Measurements from ENCODE around the gene TBC1D22A. TPM values are rescaled to one million over a fixed set of nuclear protein-coding genes. Genes with fewer than 3 reads are reported as not detected.

Gene TBC1D22A
- total and polyA plus RNA-seq, 2 experiments from 2014 or later, result 15.3 to 19.8 TPM

- H3K36me3 ChIP-seq (replicated peaks; ENCODE audit: insufficient read depth, low read depth), result no peaks in the 10 kb centered on the region
- no peaks in the 10 kb centered on the region for H3K9me3 ChIP-seq (ENCODE audit: low read depth)
- no peaks in the 10 kb centered on the region for H3K9me2 ChIP-seq (replicated peaks; ENCODE audit: insufficient read depth)
- peaks cover 24% of the 10 kb centered on the region for H4K20me1 ChIP-seq (ENCODE audit: insufficient read depth, poor library complexity, severe bottlenecking)
- no peak for TF ChIP-seq EZH2 (IDR thresholded peaks at IDR 0.05; ENCODE audit: borderline replicate concordance)
- peak; percentile 73 for TF ChIP-seq EZH2phosphoT487 (IDR thresholded peaks at IDR 0.05; ENCODE audit: low read depth, severe bottlenecking, unreplicated experiment)
- no peak overlapping the region for H3K4me3 ChIP-seq
- peaks cover 20% of the 10 kb centered on the region for H3K4me1 ChIP-seq (ENCODE audit: insufficient read depth)
- no peak overlapping the region for H3K4me2 ChIP-seq
- WGBS (ENCODE audit: low lambda C conversion rate, missing lambda C conversion rate), result 62% methylated on average over 15 of the region's 15 CpGs
- peak overlapping the region; percentile 89 for H3K27ac ChIP-seq
- no peaks in the 10 kb centered on the region for H3K27me3 ChIP-seq
- H2AFZ ChIP-seq, result no peak overlapping the region
- peak; percentile 33 for DNase-seq (ENCODE audit: low spot score)
- peaks cover 31% of the 10 kb centered on the region for H3K79me2 ChIP-seq
Measured at GRCh38 chr22:46801331-46801811, 38.9 kb downstream of the TBC1D22A start.

DNA sequence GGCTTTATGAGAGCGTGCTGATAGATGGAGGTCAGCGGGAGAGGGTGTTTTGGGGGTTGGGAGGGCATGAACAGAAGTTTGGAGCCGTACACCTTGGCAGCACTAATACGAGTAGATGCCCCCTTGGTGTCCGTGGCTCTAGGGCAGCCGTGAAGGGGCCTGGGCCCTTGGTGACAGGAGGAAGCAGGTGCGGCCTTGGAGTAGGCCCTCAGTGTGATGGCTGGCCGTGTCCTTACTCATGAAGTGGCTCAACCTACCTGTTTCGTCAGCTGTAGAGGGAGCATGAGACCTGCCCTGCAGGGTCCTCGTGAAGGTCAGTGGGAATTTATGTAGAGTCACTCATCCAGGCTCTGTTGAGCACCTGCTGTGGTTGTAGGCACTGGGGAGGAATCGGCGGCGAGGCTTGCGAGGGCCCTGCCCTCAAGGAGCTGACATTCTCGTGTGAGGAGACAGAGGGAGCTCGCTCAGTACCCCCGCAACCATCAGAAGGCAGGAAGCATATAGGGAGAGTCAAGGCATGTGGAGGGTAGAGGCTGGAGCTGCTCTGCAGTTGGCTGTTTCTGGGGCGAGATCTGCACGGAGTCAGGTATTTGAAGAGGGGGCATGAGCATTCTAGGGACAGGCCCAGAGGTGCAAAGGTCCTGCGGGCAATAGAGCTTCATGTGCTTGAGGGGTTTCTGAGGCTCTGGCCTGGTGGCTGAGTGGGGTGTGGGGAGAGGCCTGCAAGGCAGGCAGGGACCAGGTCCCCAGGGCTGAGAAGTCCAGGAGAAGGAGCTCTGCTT, 39.6 kb downstream of the TBC1D22A start:
- peaks cover 36% of the 10 kb centered on the region for H3K79me2 ChIP-seq
- H3K4me3 ChIP-seq, result no peak overlapping the region
- peaks cover 20% of the 10 kb centered on the region for H3K4me1 ChIP-seq (ENCODE audit: insufficient read depth)
- H3K9me2 ChIP-seq (replicated peaks; ENCODE audit: insufficient read depth), result no peaks in the 10 kb centered on the region
- WGBS (ENCODE audit: low lambda C conversion rate, missing lambda C conversion rate), result 93% methylated on average over 20 of the region's 20 CpGs
- H3K4me2 ChIP-seq, result no peak overlapping the region
- no peak for TF ChIP-seq EZH2phosphoT487 (IDR thresholded peaks at IDR 0.05; ENCODE audit: low read depth, severe bottlenecking, unreplicated experiment)
- TF ChIP-seq, protein P1, sequence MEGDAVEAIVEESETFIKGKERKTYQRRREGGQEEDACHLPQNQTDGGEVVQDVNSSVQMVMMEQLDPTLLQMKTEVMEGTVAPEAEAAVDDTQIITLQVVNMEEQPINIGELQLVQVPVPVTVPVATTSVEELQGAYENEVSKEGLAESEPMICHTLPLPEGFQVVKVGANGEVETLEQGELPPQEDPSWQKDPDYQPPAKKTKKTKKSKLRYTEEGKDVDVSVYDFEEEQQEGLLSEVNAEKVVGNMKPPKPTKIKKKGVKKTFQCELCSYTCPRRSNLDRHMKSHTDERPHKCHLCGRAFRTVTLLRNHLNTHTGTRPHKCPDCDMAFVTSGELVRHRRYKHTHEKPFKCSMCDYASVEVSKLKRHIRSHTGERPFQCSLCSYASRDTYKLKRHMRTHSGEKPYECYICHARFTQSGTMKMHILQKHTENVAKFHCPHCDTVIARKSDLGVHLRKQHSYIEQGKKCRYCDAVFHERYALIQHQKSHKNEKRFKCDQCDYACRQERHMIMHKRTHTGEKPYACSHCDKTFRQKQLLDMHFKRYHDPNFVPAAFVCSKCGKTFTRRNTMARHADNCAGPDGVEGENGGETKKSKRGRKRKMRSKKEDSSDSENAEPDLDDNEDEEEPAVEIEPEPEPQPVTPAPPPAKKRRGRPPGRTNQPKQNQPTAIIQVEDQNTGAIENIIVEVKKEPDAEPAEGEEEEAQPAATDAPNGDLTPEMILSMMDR (IDR thresholded peaks at IDR 0.05; ENCODE audit: poor library complexity), result no peak
- TF ChIP-seq EZH2 (IDR thresholded peaks at IDR 0.05; ENCODE audit: borderline replicate concordance), result no peak
- H3K36me3 ChIP-seq (replicated peaks; ENCODE audit: insufficient read depth, low read depth), result no peaks in the 10 kb centered on the region
- no peaks in the 10 kb centered on the region for H3K27me3 ChIP-seq
- no peaks in the 10 kb centered on the region for H3K9me3 ChIP-seq (ENCODE audit: low read depth)
- H2AFZ ChIP-seq, result no peak overlapping the region
- peak overlapping the region; percentile 89 for H3K27ac ChIP-seq
- no peak for DNase-seq (ENCODE audit: low spot score)
- H4K20me1 ChIP-seq (ENCODE audit: insufficient read depth, poor library complexity, severe bottlenecking), result peaks cover 24% of the 10 kb centered on the region

- TF ChIP-seq EZH2 (IDR thresholded peaks at IDR 0.05; ENCODE audit: borderline replicate concordance), result no peak
- TF ChIP-seq, protein P1 (IDR thresholded peaks at IDR 0.05; ENCODE audit: poor library complexity), result no peak
- TF ChIP-seq EZH2phosphoT487 (IDR thresholded peaks at IDR 0.05; ENCODE audit: low read depth, severe bottlenecking, unreplicated experiment), result no peak
- Histone ChIP-seq H3K4me2 (no peak overlapping the region), H3K36me3 (replicated peaks; ENCODE audit: insufficient read depth, low read depth) (no peaks in the 10 kb centered on the region), H3K79me2 (peaks cover 36% of the 10 kb centered on the region), H3K4me1 (ENCODE audit: insufficient read depth) (peaks cover 20% of the 10 kb centered on the region), H4K20me1 (ENCODE audit: insufficient read depth, poor library complexity, severe bottlenecking) (peaks cover 24% of the 10 kb centered on the region), H3K9me3 (ENCODE audit: low read depth) (no peaks in the 10 kb centered on the region), H3K27ac (no peak overlapping the region), H3K27me3 (no peaks in the 10 kb centered on the region), H2AFZ (no peak overlapping the region), H3K4me3 (no peak overlapping the region), H3K9me2 (replicated peaks; ENCODE audit: insufficient read depth) (no peaks in the 10 kb centered on the region)
- DNase-seq (ENCODE audit: low spot score), result no peak
- 94% methylated on average over 13 of the region's 13 CpGs for WGBS (ENCODE audit: low lambda C conversion rate, missing lambda C conversion rate)
Measured at GRCh38 chr22:46802608-46803027, 40.2 kb downstream of the TBC1D22A start.
